Measurements from ENCODE around the gene DTD1.
"Not testable (repeated sequence)": the region's sequence is repeated elsewhere in the genome, so short reads cannot be mapped to it uniquely, and the experiment has no call there.

The DTD1 gene

GRCh38 chr20:18748987-18749386 lies 161.1 kb downstream of the DTD1 start:
- DNase-seq: no peak

GRCh38 chr20:18749528-18749927 lies 161.7 kb downstream of the DTD1 start:
- no peak for DNase-seq

- DNase-seq: no peak
Observed at GRCh38 chr20:18750735-18751134, 162.9 kb downstream of the DTD1 start.

GRCh38 chr20:18754030-18754652 lies 166.3 kb downstream of the DTD1 start:
- DNase-seq: no peak

GRCh38 chr20:18754653-18755045 lies 166.8 kb downstream of the DTD1 start:
- DNase-seq: no peak

GRCh38 chr20:18760852-18761251 lies 173.0 kb downstream of the DTD1 start:
- DNase-seq: not testable (repeated sequence)

GRCh38 chr20:18767676-18768075 lies 179.8 kb downstream of the DTD1 start:
- DNase-seq: no peak

- no peak for DNase-seq
Observed at GRCh38 chr20:18773566-18773965, 185.7 kb downstream of the DTD1 start.

GRCh38 chr20:18774207-18774606 lies 186.4 kb downstream of the DTD1 start:
- no peak for DNase-seq

- DNase-seq: no peak
Observed at GRCh38 chr20:18775633-18776032, 187.8 kb downstream of the DTD1 start.

GRCh38 chr20:18778690-18779392 lies 191.0 kb downstream of the DTD1 start:
- DNase-seq: no peak

- DNase-seq: no peak
Observed at GRCh38 chr20:18780385-18781130, 192.7 kb downstream of the DTD1 start.

GRCh38 chr20:18781509-18781908 lies 193.7 kb downstream of the DTD1 start:
- no peak for DNase-seq

GRCh38 chr20:18783385-18783959 lies 195.6 kb downstream of the DTD1 start:
- no peak for DNase-seq

- not testable (repeated sequence) for DNase-seq
Observed at GRCh38 chr20:18787046-18787445, 199.2 kb downstream of the DTD1 start.

GRCh38 chr20:18788021-18788420 lies 200.2 kb downstream of the DTD1 start:
- DNase-seq: no peak

GRCh38 chr20:18790787-18791186 lies 202.9 kb downstream of the DTD1 start:
- no peak for DNase-seq

GRCh38 chr20:18793625-18794427 lies 206.0 kb downstream of the DTD1 start:
- DNase-seq: peak; percentile 85

- DNase-seq: no peak
Observed at GRCh38 chr20:18794428-18794787, 206.6 kb downstream of the DTD1 start.

- DNase-seq: no peak
Observed at GRCh38 chr20:18795366-18795765, 207.5 kb downstream of the DTD1 start.

- no peak for DNase-seq
Observed at GRCh38 chr20:18796282-18796833, 208.5 kb downstream of the DTD1 start.

- no peak for DNase-seq
Observed at GRCh38 chr20:18801516-18801915, 213.7 kb downstream of the DTD1 start.

Data from NCI-H1048 (cell line).